ENCODE results near the gene CCR4. TPM values are rescaled to one million over a fixed set of nuclear protein-coding genes. Genes with fewer than 3 reads are reported as not detected.
A peak's percentile ranks its signal among the peaks of the same experiment; 100 is the strongest.
"Not testable (repeated sequence)": the region's sequence is repeated elsewhere in the genome, so short reads cannot be mapped to it uniquely, and the experiment has no call there.

Gene CCR4
- total and polyA plus RNA-seq, 2 experiments from 2014 or later: 0.13 TPM; not detected in 1

DNA sequence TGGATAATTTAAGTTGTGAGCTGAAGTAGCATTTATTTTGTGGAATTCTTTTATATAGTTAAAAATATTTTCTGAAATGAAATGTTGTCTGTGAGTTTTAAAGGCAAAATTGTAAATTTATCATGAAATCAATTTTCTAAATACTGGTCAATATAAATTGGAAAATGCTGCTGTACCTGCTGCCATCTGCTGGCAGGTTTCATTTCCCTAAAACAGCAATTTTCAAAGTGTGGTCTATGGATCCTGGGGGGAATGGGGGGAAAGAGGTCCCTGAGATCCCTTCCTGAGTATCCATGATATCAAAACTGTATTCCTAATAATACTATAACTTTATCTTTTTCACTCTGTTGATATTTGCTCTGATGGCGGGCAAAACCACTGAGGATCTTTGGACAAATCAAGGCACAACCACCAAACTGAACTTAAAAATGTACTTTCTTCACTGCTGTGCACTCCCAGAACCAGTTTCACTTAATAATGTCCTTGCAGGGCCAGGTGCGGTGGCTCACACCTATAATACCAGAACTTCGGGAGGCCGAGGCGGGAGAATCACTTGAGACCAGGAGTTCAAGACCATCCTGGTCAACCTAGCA lies 17.2 kb upstream of the CCR4 start:
- Histone ChIP-seq H3K9me3 (ENCODE audit: low read depth) (no peaks in the 10 kb centered on the region), H3K9me2 (replicated peaks; ENCODE audit: insufficient read depth) (no peaks in the 10 kb centered on the region), H2AFZ (no peak overlapping the region), H3K4me3 (no peak overlapping the region), H3K36me3 (replicated peaks; ENCODE audit: insufficient read depth, low read depth) (no peaks in the 10 kb centered on the region), H3K4me1 (ENCODE audit: insufficient read depth) (no peaks in the 10 kb centered on the region), H3K27ac (no peak overlapping the region), H4K20me1 (ENCODE audit: insufficient read depth, poor library complexity, severe bottlenecking) (no peaks in the 10 kb centered on the region), H3K27me3 (no peaks in the 10 kb centered on the region), H3K4me2 (no peak overlapping the region), H3K79me2 (no peaks in the 10 kb centered on the region)
- WGBS (ENCODE audit: low lambda C conversion rate, missing lambda C conversion rate): 81% methylated on average over 5 of the region's 5 CpGs
- no peak for TF ChIP-seq EZH2 (IDR thresholded peaks at IDR 0.05; ENCODE audit: borderline replicate concordance)
- TF ChIP-seq, protein P1, sequence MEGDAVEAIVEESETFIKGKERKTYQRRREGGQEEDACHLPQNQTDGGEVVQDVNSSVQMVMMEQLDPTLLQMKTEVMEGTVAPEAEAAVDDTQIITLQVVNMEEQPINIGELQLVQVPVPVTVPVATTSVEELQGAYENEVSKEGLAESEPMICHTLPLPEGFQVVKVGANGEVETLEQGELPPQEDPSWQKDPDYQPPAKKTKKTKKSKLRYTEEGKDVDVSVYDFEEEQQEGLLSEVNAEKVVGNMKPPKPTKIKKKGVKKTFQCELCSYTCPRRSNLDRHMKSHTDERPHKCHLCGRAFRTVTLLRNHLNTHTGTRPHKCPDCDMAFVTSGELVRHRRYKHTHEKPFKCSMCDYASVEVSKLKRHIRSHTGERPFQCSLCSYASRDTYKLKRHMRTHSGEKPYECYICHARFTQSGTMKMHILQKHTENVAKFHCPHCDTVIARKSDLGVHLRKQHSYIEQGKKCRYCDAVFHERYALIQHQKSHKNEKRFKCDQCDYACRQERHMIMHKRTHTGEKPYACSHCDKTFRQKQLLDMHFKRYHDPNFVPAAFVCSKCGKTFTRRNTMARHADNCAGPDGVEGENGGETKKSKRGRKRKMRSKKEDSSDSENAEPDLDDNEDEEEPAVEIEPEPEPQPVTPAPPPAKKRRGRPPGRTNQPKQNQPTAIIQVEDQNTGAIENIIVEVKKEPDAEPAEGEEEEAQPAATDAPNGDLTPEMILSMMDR (IDR thresholded peaks at IDR 0.05; ENCODE audit: poor library complexity): peak; percentile 80
- TF ChIP-seq EZH2phosphoT487 (IDR thresholded peaks at IDR 0.05; ENCODE audit: low read depth, severe bottlenecking, unreplicated experiment): no peak
- peak; percentile 28 for DNase-seq (ENCODE audit: low spot score)

DNA sequence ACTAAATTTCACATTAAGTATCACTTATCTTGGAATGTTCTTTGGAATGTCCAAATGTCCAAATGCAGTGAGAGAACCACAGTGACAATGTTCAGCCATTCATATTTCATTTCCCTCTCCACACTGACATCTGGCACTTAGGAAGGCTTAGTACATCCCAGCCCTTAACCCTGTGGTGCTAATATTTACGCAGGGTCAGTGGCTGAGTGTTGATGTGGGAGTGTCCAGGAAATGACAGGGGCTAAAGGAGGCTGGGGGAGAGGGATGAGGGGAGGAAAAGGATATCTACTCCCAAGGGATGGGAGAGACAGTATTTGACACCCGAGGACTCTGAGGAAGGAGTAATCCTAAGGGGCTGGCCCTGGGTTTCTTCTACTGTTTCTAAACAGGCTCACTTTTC lies 14.1 kb upstream of the CCR4 start:
- H3K4me1 ChIP-seq (ENCODE audit: insufficient read depth): no peaks in the 10 kb centered on the region
- no peak overlapping the region for H3K27ac ChIP-seq
- no peaks in the 10 kb centered on the region for H3K36me3 ChIP-seq (replicated peaks; ENCODE audit: insufficient read depth, low read depth)
- no peaks in the 10 kb centered on the region for H3K9me3 ChIP-seq (ENCODE audit: low read depth)
- 44% methylated on average over 2 of the region's 2 CpGs for WGBS (ENCODE audit: low lambda C conversion rate, missing lambda C conversion rate)
- no peaks in the 10 kb centered on the region for H3K79me2 ChIP-seq
- no peaks in the 10 kb centered on the region for H3K9me2 ChIP-seq (replicated peaks; ENCODE audit: insufficient read depth)
- no peak overlapping the region for H2AFZ ChIP-seq
- H3K27me3 ChIP-seq: no peaks in the 10 kb centered on the region
- no peak overlapping the region for H3K4me3 ChIP-seq
- no peaks in the 10 kb centered on the region for H4K20me1 ChIP-seq (ENCODE audit: insufficient read depth, poor library complexity, severe bottlenecking)
- TF ChIP-seq EZH2phosphoT487 (IDR thresholded peaks at IDR 0.05; ENCODE audit: low read depth, severe bottlenecking, unreplicated experiment) (no peak), EZH2 (IDR thresholded peaks at IDR 0.05; ENCODE audit: borderline replicate concordance) (no peak)
- TF ChIP-seq, protein P1 (IDR thresholded peaks at IDR 0.05; ENCODE audit: poor library complexity): no peak
- DNase-seq (ENCODE audit: low spot score): no peak
- no peak overlapping the region for H3K4me2 ChIP-seq

DNA sequence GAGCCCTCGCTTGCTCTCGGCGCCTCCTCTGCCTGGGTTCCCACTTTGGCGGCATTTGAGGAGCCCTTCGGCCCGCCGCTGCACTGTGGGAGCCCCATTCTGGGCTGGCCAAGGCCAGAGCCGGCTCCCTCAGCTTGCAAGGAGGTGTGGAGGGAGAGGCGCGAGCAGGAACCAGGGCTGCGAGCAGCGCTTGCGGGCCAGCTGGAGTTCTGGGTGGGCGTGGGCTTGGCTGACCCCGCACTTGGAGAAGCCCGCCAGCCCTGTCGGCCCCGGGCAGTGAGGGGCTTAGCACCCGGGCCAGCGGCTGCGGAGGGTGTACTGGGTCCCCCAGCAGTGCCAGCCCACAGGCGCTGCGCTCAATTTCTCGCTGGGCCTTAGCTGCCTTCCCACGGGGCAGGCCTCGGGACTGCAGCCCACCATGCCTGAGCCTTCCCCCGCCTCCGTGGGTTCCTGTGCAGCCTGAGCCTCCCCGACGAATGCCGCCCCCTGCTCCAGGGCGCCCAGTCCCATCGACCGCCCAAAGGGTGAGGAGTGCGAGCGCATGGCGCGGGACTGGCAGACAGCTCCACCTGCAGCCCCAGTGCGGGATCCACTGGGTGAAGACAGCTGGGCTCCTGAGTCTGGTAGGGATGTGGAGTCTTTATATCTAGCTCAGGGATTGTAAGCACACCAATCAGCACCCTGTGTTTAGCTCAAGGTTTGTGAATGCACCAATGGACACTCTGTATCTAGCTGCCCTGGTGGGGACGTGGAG lies 11.7 kb upstream of the CCR4 start:
- H3K9me3 ChIP-seq (ENCODE audit: low read depth): not testable (repeated sequence)

DNA sequence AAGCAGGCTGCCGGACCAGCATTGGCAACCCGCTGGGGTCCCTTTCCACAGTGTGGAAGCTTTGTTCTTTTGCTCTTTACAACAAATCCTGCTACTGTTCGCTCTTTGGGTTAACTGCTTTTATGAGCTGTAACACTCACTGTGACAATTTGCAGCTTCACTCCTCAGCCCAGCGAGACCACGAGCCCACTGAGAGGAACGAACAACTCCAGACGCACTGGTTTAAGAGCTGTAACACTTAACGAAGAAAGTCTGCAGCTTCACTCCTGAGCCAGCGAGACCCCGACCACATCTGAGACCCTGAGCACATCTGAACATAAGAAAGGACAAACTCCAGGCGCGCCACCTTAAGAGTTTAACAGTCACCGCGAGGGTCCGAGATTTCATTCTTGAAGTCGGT lies 10.7 kb upstream of the CCR4 start:
- Histone ChIP-seq H3K9me3 (ENCODE audit: low read depth) (no peaks in the 10 kb centered on the region), H3K4me1 (ENCODE audit: insufficient read depth) (no peaks in the 10 kb centered on the region), H3K9me2 (replicated peaks; ENCODE audit: insufficient read depth) (no peaks in the 10 kb centered on the region), H3K4me2 (no peak overlapping the region), H4K20me1 (ENCODE audit: insufficient read depth, poor library complexity, severe bottlenecking) (no peaks in the 10 kb centered on the region), H3K27me3 (no peaks in the 10 kb centered on the region), H2AFZ (no peak overlapping the region), H3K27ac (no peak overlapping the region), H3K4me3 (no peak overlapping the region), H3K79me2 (no peaks in the 10 kb centered on the region), H3K36me3 (replicated peaks; ENCODE audit: insufficient read depth, low read depth) (no peaks in the 10 kb centered on the region)
- no peak for DNase-seq (ENCODE audit: low spot score)
- TF ChIP-seq, protein P1 (IDR thresholded peaks at IDR 0.05; ENCODE audit: poor library complexity): no peak
- TF ChIP-seq EZH2 (IDR thresholded peaks at IDR 0.05; ENCODE audit: borderline replicate concordance) (no peak), EZH2phosphoT487 (IDR thresholded peaks at IDR 0.05; ENCODE audit: low read depth, severe bottlenecking, unreplicated experiment) (no peak)
- 91% methylated on average over 16 of the region's 16 CpGs for WGBS (ENCODE audit: low lambda C conversion rate, missing lambda C conversion rate)

More for the DNA sequence above, 11.7 kb upstream of the CCR4 start:
- H3K4me2 ChIP-seq; H3K36me3 ChIP-seq (replicated peaks; ENCODE audit: insufficient read depth, low read depth); H3K27ac ChIP-seq; DNase-seq (ENCODE audit: low spot score); H3K79me2 ChIP-seq; H2AFZ ChIP-seq; H3K27me3 ChIP-seq; H3K9me2 ChIP-seq (replicated peaks; ENCODE audit: insufficient read depth); H4K20me1 ChIP-seq (ENCODE audit: insufficient read depth, poor library complexity, severe bottlenecking); H3K4me3 ChIP-seq; H3K4me1 ChIP-seq (ENCODE audit: insufficient read depth): not testable (repeated sequence)
- WGBS (ENCODE audit: low lambda C conversion rate, missing lambda C conversion rate): 96% methylated on average over 36 of the region's 40 CpGs
